Adrenal gland (tissue), 5 donors: ENCODE data around the gene VASH1.

Experiments
- POLR2A ChIP-seq, 2 donors: fragments of 450-650 bp; IDR thresholded peaks; one replicate each; pipeline ENCODE4 v1.6.1; 2017; ENCODE audit warnings: antibody characterized with exemption in 2 of 2, mild to moderate bottlenecking in 2 of 2, moderate library complexity in 1 of 2
- TF ChIP-seq, protein P1 (sequence below), 6 experiments: fragments of 450-650 bp in 4 of 6; fragments of 200-600 bp in 2 of 6; sonication (generic) in 1 of 6; IDR thresholded peaks; 1 replicate in 5 of 6; 2 replicates in 1 of 6; pipeline versions ENCODE4 v1.5.1 to v1.8.0; 2016 to 2021; ENCODE audit warnings: antibody characterized with exemption in 6 of 6, mild to moderate bottlenecking in 2 of 6, moderate library complexity in 1 of 6
- donor health status: DM: no; HTN: no; CAD: no.

GRCh38 chr14:76713121-76713520 is 48.1 kb upstream of the VASH1 start:
- TF ChIP-seq POLR2A (IDR thresholded peaks at IDR 0.05), result no peak
- TF ChIP-seq, protein P1, sequence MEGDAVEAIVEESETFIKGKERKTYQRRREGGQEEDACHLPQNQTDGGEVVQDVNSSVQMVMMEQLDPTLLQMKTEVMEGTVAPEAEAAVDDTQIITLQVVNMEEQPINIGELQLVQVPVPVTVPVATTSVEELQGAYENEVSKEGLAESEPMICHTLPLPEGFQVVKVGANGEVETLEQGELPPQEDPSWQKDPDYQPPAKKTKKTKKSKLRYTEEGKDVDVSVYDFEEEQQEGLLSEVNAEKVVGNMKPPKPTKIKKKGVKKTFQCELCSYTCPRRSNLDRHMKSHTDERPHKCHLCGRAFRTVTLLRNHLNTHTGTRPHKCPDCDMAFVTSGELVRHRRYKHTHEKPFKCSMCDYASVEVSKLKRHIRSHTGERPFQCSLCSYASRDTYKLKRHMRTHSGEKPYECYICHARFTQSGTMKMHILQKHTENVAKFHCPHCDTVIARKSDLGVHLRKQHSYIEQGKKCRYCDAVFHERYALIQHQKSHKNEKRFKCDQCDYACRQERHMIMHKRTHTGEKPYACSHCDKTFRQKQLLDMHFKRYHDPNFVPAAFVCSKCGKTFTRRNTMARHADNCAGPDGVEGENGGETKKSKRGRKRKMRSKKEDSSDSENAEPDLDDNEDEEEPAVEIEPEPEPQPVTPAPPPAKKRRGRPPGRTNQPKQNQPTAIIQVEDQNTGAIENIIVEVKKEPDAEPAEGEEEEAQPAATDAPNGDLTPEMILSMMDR (IDR thresholded peaks at IDR 0.05), result no peak
